HG03565 (cell line): ENCODE results near the gene LGALS8.
A peak's percentile ranks its signal among the peaks of the same experiment; 100 is the strongest.

Experiments used
- ATAC-seq: cut with Tn5 transposase; IDR thresholded peaks from one replicate; pipeline ENCODE4 v1.9.1; 2021; ENCODE audit warnings: mild to moderate bottlenecking, moderate library complexity; ENCODE audit not compliant: unreplicated experiment

Gene LGALS8

DNA sequence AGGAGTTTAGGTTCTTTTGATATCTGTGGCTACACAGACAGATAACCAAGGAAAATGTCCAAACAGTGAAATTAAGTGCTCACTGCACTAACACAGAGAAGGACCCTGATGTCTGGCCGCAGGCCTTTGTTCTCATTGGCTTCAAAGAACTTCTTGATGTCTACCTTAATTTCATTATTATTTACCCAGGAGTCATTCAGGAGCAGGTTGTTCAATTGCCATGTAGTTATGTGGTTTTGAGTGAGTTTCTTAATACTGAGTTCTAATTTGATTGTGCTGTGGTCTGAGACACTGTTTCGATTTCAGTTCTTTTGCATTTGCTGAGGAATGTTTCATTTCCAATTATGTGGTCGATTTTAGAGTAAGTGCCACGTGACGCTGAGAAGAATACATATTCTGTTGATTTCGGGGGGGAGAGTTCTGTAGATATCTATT, 15.2 kb upstream of the LGALS8 start:
- ATAC-seq: no peak

DNA sequence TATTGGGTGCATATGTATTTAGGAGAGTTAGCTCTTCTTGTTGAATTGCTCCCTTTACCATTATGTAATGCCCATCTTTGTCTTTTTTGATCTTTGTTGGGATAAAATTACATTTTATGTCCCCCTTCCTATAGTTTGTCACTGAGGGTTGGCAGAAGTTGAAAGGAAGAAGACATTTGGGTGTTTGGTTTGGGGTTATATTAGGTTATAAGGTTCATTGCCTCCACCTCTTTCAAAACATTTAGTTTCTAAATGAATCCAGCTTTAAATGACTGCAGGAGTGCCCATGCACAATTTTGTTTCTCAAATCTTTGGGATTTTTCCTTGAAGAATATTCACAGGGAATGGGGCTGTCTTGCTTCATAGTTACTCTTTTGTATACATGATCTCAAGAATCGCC, 14.6 kb upstream of the LGALS8 start:
- ATAC-seq: no peak

GRCh38 chr1:236509647-236510401, 14.0 kb upstream of the LGALS8 start:
- no peak for ATAC-seq

DNA sequence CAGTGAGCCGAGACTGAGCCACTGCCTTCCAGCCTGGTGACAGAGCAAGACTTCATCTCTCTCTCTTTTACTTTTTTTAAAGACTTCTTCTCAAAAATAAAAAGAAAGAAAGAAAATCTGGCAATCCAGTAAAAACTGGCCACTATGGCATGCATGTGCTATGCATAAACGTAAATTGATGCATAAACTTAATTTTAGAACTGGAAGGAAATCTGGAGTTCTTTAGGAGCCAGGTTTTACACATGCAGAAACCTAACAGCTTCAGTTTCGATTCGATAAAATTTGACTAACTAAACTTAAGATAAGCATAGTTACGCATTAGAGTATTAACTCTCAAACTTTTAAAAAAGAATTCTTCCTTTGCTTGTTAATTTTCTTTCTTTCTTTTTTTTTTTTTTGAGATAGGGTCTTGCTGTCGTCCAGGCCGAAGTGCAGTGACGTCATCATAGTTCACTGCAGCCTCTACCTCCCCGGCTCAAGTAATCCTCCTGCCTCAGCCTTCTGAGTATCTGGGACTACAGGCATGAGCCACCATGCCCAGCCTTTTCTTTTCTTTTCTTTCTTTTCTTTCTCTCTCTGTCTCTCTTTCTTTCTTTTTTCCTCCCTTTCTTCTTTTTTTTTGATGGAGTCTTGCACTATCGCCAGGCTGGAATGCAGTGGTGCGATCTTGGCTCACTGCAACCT, 11.9 kb upstream of the LGALS8 start:
- ATAC-seq: no peak

DNA sequence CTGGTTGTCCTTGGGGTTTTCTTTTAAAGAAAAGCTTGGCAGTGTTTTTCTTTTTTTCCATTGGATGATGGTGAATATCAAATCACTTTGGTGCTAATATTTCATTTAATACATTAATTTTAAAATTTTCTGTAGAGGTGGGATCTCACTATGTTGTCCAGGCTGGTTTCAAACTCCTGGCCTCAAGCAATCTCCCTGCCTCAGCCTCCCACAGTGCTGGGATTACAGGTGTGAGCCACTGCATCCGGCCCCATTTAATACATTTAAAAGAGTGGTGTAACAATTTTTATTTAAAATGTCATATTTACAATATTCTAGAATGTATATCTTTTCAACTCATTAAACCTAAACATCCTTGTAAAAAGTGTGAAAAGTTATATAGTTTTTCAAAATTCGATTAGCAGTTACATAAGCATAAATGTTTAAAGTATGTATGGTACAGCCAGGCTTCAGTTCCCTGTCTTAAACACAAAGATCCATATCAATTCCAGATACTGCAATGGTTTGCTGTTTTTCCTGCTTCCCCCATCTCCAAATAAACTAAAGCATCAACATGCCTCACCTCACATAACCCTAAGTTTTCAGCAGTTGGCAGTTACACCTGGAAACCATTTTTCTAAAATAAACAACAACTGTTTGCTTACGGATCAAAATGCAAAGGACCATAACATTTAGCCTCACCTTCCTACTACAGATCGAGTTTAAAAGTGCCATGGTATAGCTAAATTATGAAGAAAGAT, 8.9 kb upstream of the LGALS8 start:
- ATAC-seq: no peak

DNA sequence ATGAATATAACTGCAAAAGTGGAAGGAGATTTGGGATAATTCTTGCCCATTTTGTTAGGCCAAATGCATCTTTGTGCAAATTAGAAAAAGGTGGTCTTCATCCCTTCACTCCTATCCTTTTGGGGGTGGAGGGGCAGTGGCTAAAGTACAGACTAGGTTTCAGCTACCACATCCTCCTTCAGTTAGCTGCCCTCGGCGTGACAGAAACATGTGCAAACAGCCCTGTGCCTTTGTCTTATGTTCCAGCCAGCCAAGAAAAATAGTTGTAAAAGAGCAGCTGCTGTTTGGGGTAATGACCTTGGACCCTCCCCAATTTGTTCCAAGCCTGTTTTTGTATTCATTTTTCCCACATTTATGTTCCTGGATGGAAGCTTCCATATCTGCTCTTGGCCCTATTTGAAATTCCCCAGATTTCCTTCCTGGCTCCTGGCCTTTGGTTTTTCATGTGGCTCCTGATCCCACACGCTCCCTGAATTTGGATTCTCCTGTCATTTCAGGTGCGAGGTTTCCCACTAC, 8.3 kb upstream of the LGALS8 start:
- no peak for ATAC-seq

DNA sequence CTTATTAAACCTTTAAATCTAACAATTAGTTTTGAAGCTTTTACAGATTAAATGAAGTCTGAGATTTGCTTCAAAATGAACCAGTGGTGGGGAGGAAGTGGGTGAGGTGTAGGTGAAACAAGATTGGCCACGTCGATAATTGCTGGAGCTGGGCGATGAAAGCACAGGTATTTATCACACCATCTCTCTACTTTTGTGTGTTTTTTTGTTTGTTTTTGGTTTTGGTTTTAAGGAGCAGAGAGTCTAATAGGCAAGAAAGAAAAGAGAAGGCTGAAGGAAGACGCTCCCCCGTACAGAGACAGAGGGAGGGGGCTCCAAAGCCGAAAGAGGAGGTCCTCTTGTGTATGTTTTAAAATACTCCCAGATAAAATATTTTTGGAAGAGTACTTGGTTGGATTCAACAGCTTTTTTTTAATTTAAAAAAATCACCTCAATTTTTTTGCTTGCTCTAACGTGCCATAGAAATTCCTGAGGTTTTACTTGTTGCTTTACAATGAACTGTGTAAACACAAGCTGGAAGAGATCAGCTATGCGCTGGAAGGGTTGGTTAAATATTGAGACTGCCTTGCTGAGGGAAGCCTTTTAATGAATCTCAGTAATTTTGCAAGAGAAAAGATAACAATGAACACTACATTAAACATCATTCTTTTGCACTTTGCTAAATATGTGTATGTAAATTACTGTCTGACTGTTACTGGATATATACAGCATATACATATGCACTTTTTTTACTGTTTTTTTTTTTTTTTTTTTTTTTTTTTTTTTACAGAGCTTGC, 6.7 kb upstream of the LGALS8 start:
- no peak for ATAC-seq

GRCh38 chr1:236518322-236518721, 5.5 kb upstream of the LGALS8 start:
- ATAC-seq: no peak

DNA sequence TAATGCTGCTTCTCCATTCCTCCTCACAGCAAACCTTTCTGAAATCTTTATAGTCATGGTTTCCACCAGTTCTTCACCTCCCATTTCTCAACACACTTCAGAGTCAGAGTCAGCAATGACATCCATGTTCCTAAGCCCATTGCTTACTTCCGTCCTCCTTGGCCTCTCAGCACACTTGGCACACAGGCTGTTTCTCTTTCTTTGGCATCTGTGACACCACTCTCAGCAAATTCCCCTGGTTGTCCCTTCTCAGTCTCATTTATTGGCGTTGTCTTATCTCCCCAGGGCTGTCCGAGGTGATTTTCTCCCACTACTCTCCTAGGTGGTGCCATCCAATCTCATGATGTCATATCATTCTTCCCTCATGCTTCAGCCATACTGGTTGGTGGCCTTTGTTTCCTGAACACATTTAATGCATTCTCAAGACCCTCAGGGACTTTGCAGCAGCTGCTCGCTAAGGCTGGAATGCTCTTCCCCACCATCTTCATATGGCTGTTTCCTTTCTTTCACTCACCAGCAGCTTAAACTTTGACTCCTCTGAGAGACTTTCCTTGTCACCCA, 3.3 kb upstream of the LGALS8 start:
- no peak for ATAC-seq

- ATAC-seq: no peak
Measured at GRCh38 chr1:236522937-236523703, 662 bp upstream of the LGALS8 start.

DNA sequence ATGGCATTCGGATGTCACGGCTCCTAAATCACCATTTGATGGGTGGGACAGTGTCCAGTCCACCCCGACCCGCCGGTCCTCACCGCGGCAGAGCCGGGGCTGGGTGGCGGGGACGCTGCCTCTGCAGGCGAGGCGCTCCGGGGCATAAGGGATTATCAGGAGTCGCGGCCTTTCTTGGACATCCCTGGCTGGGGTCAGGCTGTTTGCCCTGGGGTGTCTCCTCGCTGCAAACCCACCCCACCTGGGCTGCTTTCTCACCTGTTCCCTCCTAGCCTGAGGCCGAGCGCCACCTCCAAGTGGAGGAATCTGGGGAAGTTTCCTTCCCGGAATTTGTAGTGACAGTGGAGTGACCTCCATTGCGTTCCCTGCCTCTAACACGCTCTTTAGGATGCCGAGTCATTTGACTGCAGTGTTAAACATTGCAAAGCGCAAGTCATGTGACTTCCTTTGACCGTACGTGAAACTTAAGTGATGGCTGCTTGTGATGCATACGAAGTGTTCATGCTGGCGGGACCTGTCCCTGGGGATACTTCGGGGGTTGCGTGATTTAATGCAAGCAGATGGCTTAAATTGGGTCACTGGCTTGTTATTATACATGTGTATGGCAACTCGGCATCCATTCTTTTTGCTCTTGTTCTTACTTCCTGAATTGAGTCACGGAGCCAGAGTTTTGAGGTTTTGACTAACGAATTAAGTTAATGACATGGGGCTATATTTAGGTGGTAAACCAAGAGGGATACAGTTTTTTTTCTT, 536 bp downstream of the LGALS8 start:
- peak; percentile 94 for ATAC-seq

GRCh38 chr1:236524895-236525184, 1.1 kb downstream of the LGALS8 start:
- no peak for ATAC-seq

DNA sequence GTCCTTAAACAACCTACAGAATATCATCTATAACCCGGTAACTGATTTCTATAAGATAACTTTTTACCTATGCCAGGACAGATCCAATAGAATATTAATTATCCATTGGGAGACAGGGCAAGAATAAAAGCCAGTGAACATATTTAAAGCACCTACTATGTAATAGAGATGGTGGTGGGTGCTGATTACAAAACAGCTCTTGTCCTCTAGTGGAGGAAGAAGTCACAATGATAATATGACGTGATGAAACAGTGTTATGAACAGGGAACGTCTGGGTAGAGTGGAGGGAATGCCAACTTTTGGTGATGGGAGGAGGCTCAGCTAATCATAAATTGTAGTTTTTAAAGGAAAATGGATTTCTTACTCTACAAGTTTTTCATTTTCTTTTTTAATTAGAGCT, 2.3 kb downstream of the LGALS8 start:
- ATAC-seq: no peak

DNA sequence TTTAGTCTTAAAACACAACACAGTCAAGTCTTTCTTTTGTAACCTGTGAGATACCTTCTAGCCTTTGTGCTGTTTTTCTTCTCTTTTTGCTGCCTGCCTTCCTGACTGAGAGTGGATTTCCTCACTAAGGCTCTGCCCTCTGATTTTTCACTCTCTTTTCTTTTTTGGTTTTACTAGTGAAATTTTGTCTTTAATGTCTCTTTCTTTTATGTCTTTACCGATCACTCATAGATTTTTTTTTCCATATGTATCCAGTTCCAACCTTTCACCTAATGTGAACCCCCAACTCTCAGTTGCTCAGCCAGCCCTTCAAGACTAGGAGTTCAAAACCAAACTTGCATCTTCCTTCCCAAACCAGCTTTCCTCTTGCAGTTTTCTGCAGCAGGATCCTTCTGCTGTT, 6.5 kb downstream of the LGALS8 start:
- no peak for ATAC-seq

- no peak for ATAC-seq
Measured at GRCh38 chr1:236530959-236531358, 7.2 kb downstream of the LGALS8 start.

DNA sequence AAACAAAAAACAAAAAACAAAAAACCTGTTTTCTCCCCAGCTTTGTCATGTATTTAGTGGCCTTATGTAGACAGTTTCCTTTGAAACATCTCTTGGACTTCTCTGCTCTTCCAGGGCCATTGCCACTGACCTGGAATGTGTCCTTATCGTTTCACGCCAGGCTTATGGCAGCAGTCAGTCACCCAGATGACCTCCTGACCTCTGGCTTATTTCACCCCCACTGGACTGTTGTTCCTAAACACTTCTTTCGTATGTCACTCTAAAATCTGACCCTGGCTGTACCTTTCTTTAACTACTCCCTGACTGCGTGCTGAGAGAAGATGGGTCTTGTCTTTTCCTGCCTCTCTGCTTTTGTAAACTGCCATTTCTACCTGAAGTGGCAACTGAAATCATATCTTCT, 9.1 kb downstream of the LGALS8 start:
- ATAC-seq: no peak

DNA sequence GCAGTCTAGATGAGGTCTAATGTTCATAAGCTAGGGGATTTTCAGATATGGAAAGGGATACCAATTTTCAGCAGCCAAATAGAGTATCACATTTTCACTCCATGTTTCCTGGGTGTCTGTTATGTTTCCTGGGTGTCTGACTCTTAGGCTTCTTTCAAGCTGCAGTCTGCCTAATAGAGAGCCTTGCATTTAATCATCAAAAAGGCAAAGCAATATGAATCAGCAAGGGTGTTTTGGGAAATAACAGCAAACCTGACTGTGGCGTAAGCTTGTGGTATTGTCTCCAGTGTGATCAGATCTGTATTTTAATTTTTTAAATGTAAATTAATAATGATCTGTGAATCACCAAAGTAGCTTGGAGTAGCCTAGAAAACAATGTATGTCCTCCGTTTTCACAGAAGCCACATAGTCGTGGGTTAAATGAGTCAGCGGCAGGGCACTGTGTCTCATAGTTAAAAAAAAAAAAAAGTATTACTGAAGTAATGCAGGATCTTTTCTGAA, 10.4 kb downstream of the LGALS8 start:
- no peak for ATAC-seq

DNA sequence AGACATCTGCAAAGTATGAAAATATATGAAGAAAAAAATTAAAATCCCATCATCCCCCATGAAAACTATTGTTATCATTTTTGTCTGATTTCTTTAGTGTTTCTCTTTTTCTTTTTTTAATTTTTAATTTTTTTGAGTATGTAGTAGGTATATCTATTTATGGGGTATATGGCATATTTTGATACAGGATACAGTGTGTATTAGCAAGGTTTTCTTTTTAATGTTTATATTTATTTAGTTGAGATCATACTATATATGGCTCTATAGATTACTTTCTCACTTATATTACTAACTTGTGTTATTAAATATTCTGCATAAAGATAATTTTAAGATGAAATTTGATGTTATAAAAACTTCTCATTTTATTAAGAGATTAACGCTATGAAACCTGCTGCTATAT, 11.4 kb downstream of the LGALS8 start:
- no peak for ATAC-seq

DNA sequence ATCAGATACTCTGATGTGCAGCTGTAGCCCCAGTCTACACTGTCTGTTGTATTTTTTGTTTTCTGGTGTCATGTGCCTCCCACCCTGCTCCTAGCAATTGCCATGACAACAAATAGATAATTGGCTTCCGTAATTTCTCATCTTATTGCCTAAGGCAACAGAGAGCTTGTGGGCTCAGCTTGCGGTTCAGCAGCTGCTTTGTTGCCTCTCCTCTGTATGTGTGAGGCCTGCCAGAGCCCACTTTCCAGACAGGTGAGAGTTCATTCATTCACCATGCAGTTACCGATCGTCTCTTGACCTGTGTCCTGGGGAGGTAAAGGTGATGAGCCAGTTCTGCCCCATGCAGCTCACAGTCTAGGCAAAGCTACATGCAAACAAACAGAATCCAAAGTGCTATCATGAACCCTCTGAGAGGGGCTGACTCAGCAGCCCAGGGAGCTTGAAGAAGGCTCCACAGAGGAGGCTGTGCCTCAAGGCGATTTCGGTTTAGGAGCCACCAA, 11.9 kb downstream of the LGALS8 start:
- no peak for ATAC-seq
